HCT116 (cell line): Measurements from ENCODE around the gene RBM19.

Source experiments
- CEBPB ChIP-seq: IDR thresholded peaks from 2 replicates; pipeline ENCODE4 v1.6.1; 2012; ENCODE audit warnings: low read depth
- EZH2 ChIP-seq: fragments of 200-600 bp; sonication (generic); IDR thresholded peaks from 2 replicates; pipeline ENCODE4 v1.6.1; 2017; ENCODE audit warnings: antibody characterized with exemption, mixed run types
- EZH2phosphoT487 ChIP-seq: fragments of 200-600 bp; IDR thresholded peaks from 2 replicates; pipeline ENCODE4 v1.6.1; 2018; ENCODE audit warnings: antibody characterized with exemption, borderline replicate concordance
- POLR2A ChIP-seq: IDR thresholded peaks from 2 replicates; pipeline ENCODE4 v1.7.0; 2011; ENCODE audit warnings: borderline replicate concordance; ENCODE audit not compliant: insufficient read depth, insufficient read length; ENCODE audit errors: extremely low read depth
- RAD21 ChIP-seq: IDR thresholded peaks from 2 replicates; pipeline ENCODE4 v1.6.1; 2012; ENCODE audit warnings: low read depth, mild to moderate bottlenecking
- TCF7L2 ChIP-seq: IDR thresholded peaks from 2 replicates; pipeline ENCODE4 v1.7.0; 2011; ENCODE audit warnings: borderline replicate concordance, inconsistent platforms; ENCODE audit not compliant: insufficient read depth, insufficient read length; ENCODE audit errors: extremely low read depth
- YY1 ChIP-seq: IDR thresholded peaks from 2 replicates; pipeline ENCODE4 v1.6.1; 2011; ENCODE audit warnings: low read length, low read depth, moderate library complexity, mild to moderate bottlenecking; ENCODE audit not compliant: insufficient replicate concordance; ENCODE audit errors: extremely low read depth
- ZNF274 ChIP-seq: fragments of 200-500 bp; sonication (Bioruptor generic); IDR thresholded peaks from 2 replicates; pipeline ENCODE4 v1.6.1; 2014; ENCODE audit warnings: mild to moderate bottlenecking, low read depth, low read length, inconsistent platforms
- TF ChIP-seq, protein P1 (sequence below), 3 experiments: fragments of 200-600 bp in 1 of 3; sonication (generic) in 1 of 3; IDR thresholded peaks in 2 of 3; conservative IDR thresholded peaks in 1 of 3; 2 replicates each; pipeline ENCODE4 v1.5.1; 2012 to 2017; ENCODE audit warnings: low read depth in 2 of 3, low read length in 2 of 3, antibody characterized with exemption in 1 of 3, borderline replicate concordance in 1 of 3, control low read depth in 1 of 3, mild to moderate bottlenecking in 1 of 3, mixed read lengths in 1 of 3, mixed run types in 1 of 3, moderate library complexity in 1 of 3; ENCODE audit not compliant: insufficient read depth in 1 of 3

GRCh38 chr12:113860059-113860820, 105.9 kb downstream of the RBM19 start:
- TF ChIP-seq POLR2A (no peak), EZH2 (no peak), CEBPB (no peak), YY1 (no peak), EZH2phosphoT487 (no peak), TCF7L2 (no peak), ZNF274 (no peak), RAD21 (peak; percentile 18; the same call in 1 of the 2 replicates)
- TF ChIP-seq, protein P1, sequence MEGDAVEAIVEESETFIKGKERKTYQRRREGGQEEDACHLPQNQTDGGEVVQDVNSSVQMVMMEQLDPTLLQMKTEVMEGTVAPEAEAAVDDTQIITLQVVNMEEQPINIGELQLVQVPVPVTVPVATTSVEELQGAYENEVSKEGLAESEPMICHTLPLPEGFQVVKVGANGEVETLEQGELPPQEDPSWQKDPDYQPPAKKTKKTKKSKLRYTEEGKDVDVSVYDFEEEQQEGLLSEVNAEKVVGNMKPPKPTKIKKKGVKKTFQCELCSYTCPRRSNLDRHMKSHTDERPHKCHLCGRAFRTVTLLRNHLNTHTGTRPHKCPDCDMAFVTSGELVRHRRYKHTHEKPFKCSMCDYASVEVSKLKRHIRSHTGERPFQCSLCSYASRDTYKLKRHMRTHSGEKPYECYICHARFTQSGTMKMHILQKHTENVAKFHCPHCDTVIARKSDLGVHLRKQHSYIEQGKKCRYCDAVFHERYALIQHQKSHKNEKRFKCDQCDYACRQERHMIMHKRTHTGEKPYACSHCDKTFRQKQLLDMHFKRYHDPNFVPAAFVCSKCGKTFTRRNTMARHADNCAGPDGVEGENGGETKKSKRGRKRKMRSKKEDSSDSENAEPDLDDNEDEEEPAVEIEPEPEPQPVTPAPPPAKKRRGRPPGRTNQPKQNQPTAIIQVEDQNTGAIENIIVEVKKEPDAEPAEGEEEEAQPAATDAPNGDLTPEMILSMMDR (IDR thresholded peaks at IDR 0.05 in 2 of 3, conservative IDR thresholded peaks at IDR 0.05 in 1 of 3; ENCODE audit: borderline replicate concordance in 1 of 3, insufficient read depth in 1 of 3, low read depth in 2 of 3, low read length in 2 of 3): no peak
